Gastroesophageal sphincter (tissue), 3 donors: ENCODE data around the gene CDH26.

Experiments used
- EP300 ChIP-seq: sonication (generic); formaldehyde crosslinking; IDR thresholded peaks from one replicate; pipeline ENCODE4 v1.6.1; 2017; ENCODE audit warnings: antibody characterized with exemption, mild to moderate bottlenecking
- POLR2A ChIP-seq, 2 donors: fragments of 450-650 bp; IDR thresholded peaks; one replicate each; pipeline ENCODE4 v1.6.1; 2017; ENCODE audit warnings: antibody characterized with exemption in 2 of 2, mild to moderate bottlenecking in 2 of 2, moderate library complexity in 1 of 2
- POLR2AphosphoS5 ChIP-seq: sonication (generic); formaldehyde crosslinking; IDR thresholded peaks from one replicate; pipeline ENCODE4 v1.6.1; 2017; ENCODE audit warnings: antibody characterized with exemption
- TF ChIP-seq, protein P1 (sequence below), 4 experiments: fragments of 200-600 bp in 2 of 4; fragments of 450-650 bp in 2 of 4; sonication (generic) in 1 of 4; IDR thresholded peaks; one replicate each; pipeline ENCODE4 v1.5.1; 2017 to 2019; ENCODE audit warnings: antibody characterized with exemption in 4 of 4, mild to moderate bottlenecking in 2 of 4, moderate library complexity in 2 of 4

DNA sequence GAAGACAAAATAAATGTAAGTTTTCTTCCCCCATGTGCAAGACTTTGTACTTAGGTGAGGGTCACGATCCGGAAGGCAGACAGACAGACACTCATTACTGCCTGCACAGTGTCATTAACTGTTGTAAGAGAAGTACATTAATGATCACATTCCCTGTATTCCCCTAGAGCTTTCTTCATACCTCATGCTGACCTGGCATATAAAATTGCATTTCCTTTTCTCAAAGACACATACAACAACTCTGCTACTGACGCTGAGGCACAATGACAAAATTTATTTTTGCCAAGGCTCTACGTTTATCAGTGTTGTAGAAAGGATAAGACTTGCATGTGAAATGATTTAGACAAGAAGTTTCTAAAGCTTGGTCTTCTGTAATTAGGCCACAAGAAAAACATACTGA, 21.8 kb upstream of the CDH26 start:
- TF ChIP-seq EP300 (no peak), POLR2A (IDR thresholded peaks at IDR 0.05) (no peak), POLR2AphosphoS5 (no peak)
- TF ChIP-seq, protein P1, sequence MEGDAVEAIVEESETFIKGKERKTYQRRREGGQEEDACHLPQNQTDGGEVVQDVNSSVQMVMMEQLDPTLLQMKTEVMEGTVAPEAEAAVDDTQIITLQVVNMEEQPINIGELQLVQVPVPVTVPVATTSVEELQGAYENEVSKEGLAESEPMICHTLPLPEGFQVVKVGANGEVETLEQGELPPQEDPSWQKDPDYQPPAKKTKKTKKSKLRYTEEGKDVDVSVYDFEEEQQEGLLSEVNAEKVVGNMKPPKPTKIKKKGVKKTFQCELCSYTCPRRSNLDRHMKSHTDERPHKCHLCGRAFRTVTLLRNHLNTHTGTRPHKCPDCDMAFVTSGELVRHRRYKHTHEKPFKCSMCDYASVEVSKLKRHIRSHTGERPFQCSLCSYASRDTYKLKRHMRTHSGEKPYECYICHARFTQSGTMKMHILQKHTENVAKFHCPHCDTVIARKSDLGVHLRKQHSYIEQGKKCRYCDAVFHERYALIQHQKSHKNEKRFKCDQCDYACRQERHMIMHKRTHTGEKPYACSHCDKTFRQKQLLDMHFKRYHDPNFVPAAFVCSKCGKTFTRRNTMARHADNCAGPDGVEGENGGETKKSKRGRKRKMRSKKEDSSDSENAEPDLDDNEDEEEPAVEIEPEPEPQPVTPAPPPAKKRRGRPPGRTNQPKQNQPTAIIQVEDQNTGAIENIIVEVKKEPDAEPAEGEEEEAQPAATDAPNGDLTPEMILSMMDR (IDR thresholded peaks at IDR 0.05): no peak
